ENCODE results near the gene PTTG1IP.
"Not testable (repeated sequence)": the region's sequence is repeated elsewhere in the genome, so short reads cannot be mapped to it uniquely, and the experiment has no call there.

Gene PTTG1IP

GRCh38 chr21:44887126-44887806 is 13.8 kb upstream of the PTTG1IP start:
- 89% methylated on average over 11 of the region's 11 CpGs for WGBS
- H3K36me3 ChIP-seq (ENCODE audit: insufficient read depth, low read length) = no peaks in the 10 kb centered on the region
- no peak overlapping the region for H3K9ac ChIP-seq (ENCODE audit: low read depth, low read length)
- H3K27ac ChIP-seq (ENCODE audit: low read depth, low read length) = no peak overlapping the region
- H3K4me3 ChIP-seq (ENCODE audit: low read length) = no peak overlapping the region
- H3K4me1 ChIP-seq (ENCODE audit: insufficient read depth, low read length) = no peaks in the 10 kb centered on the region
- 0 out of 2 replicates have a peak, but pooled peaks cover 2% of the 10 kb centered on the region for H3K27me3 ChIP-seq (ENCODE audit: insufficient read depth, low read length)
- H3K9me3 ChIP-seq (ENCODE audit: insufficient read depth, low read depth, low read length) = no peaks in the 10 kb centered on the region

GRCh38 chr21:44886113-44887075 is 12.9 kb upstream of the PTTG1IP start:
- Histone ChIP-seq H3K9ac (ENCODE audit: low read depth, low read length) (no peak overlapping the region), H3K4me1 (ENCODE audit: insufficient read depth, low read length) (no peaks in the 10 kb centered on the region)
- WGBS = 93% methylated on average over 44 of the region's 44 CpGs

GRCh38 chr21:44885615-44886014 is 12.1 kb upstream of the PTTG1IP start:
- Histone ChIP-seq H3K27me3 (ENCODE audit: insufficient read depth, low read length) (no peaks in the 10 kb centered on the region), H3K4me1 (ENCODE audit: insufficient read depth, low read length) (no peaks in the 10 kb centered on the region), H3K27ac (ENCODE audit: low read depth, low read length) (no peak overlapping the region), H3K9ac (ENCODE audit: low read depth, low read length) (no peak overlapping the region), H3K4me3 (ENCODE audit: low read length) (no peak overlapping the region), H3K36me3 (ENCODE audit: insufficient read depth, low read length) (no peaks in the 10 kb centered on the region), H3K9me3 (ENCODE audit: insufficient read depth, low read depth, low read length) (no peaks in the 10 kb centered on the region)
- WGBS = 88% methylated on average over 10 of the region's 11 CpGs

More at GRCh38 chr21:44886113-44887075, 12.9 kb upstream of the PTTG1IP start:
- H3K36me3 ChIP-seq (ENCODE audit: insufficient read depth, low read length) = no peaks in the 10 kb centered on the region
- H3K4me3 ChIP-seq (ENCODE audit: low read length) = no peak overlapping the region
- H3K9me3 ChIP-seq (ENCODE audit: insufficient read depth, low read depth, low read length) = no peaks in the 10 kb centered on the region
- H3K27ac ChIP-seq (ENCODE audit: low read depth, low read length) = no peak overlapping the region
- no peaks in the 10 kb centered on the region for H3K27me3 ChIP-seq (ENCODE audit: insufficient read depth, low read length)

- Histone ChIP-seq H3K4me1 (ENCODE audit: insufficient read depth, low read length) (no peaks in the 10 kb centered on the region), H3K9ac (ENCODE audit: low read depth, low read length) (no peak overlapping the region), H3K27me3 (ENCODE audit: insufficient read depth, low read length) (no peaks in the 10 kb centered on the region), H3K4me3 (ENCODE audit: low read length) (no peak overlapping the region), H3K9me3 (ENCODE audit: insufficient read depth, low read depth, low read length) (no peaks in the 10 kb centered on the region), H3K36me3 (ENCODE audit: insufficient read depth, low read length) (no peaks in the 10 kb centered on the region), H3K27ac (ENCODE audit: low read depth, low read length) (no peak overlapping the region)
- 86% methylated on average over 7 of the region's 7 CpGs for WGBS
Measured at GRCh38 chr21:44884097-44884496, 10.6 kb upstream of the PTTG1IP start.

GRCh38 chr21:44883250-44883649 is 9.8 kb upstream of the PTTG1IP start:
- no peaks in the 10 kb centered on the region for H3K4me1 ChIP-seq (ENCODE audit: insufficient read depth, low read length)
- WGBS = 93% methylated on average over 11 of the region's 11 CpGs
- H3K9ac ChIP-seq (ENCODE audit: low read depth, low read length) = no peak overlapping the region
- H3K27ac ChIP-seq (ENCODE audit: low read depth, low read length) = no peak overlapping the region
- H3K36me3 ChIP-seq (ENCODE audit: insufficient read depth, low read length) = no peaks in the 10 kb centered on the region
- no peaks in the 10 kb centered on the region for H3K9me3 ChIP-seq (ENCODE audit: insufficient read depth, low read depth, low read length)
- no peaks in the 10 kb centered on the region for H3K27me3 ChIP-seq (ENCODE audit: insufficient read depth, low read length)
- H3K4me3 ChIP-seq (ENCODE audit: low read length) = no peak overlapping the region

GRCh38 chr21:44881198-44881872 is 7.8 kb upstream of the PTTG1IP start:
- 87% methylated on average over 6 of the region's 6 CpGs for WGBS
- H3K4me3 ChIP-seq (ENCODE audit: low read length) = no peak overlapping the region
- no peaks in the 10 kb centered on the region for H3K36me3 ChIP-seq (ENCODE audit: insufficient read depth, low read length)
- H3K27me3 ChIP-seq (ENCODE audit: insufficient read depth, low read length) = peaks cover 5% of the 10 kb centered on the region
- H3K9ac ChIP-seq (ENCODE audit: low read depth, low read length) = no peak overlapping the region
- H3K4me1 ChIP-seq (ENCODE audit: insufficient read depth, low read length) = no peaks in the 10 kb centered on the region
- H3K27ac ChIP-seq (ENCODE audit: low read depth, low read length) = no peak overlapping the region
- no peaks in the 10 kb centered on the region for H3K9me3 ChIP-seq (ENCODE audit: insufficient read depth, low read depth, low read length)

- Histone ChIP-seq H3K9me3 (ENCODE audit: insufficient read depth, low read depth, low read length) (no peaks in the 10 kb centered on the region), H3K4me3 (ENCODE audit: low read length) (no peak overlapping the region), H3K4me1 (ENCODE audit: insufficient read depth, low read length) (peaks cover under 1% of the 10 kb centered on the region; the same call in 1 of the 2 replicates), H3K9ac (ENCODE audit: low read depth, low read length) (no peak overlapping the region), H3K27me3 (ENCODE audit: insufficient read depth, low read length) (peaks cover 11% of the 10 kb centered on the region), H3K27ac (ENCODE audit: low read depth, low read length) (no peak overlapping the region), H3K36me3 (ENCODE audit: insufficient read depth, low read length) (no peaks in the 10 kb centered on the region)
- 80% methylated on average over 8 of the region's 8 CpGs for whole genome bisulfite sequencing
Measured at GRCh38 chr21:44880405-44881197, 7.1 kb upstream of the PTTG1IP start.

- not testable (repeated sequence) for H3K4me1 ChIP-seq (ENCODE audit: insufficient read depth, low read length); H3K27ac ChIP-seq (ENCODE audit: low read depth, low read length); H3K9me3 ChIP-seq (ENCODE audit: insufficient read depth, low read depth, low read length); H3K4me3 ChIP-seq (ENCODE audit: low read length); H3K9ac ChIP-seq (ENCODE audit: low read depth, low read length); H3K36me3 ChIP-seq (ENCODE audit: insufficient read depth, low read length)
- H3K27me3 ChIP-seq (ENCODE audit: insufficient read depth, low read length) = peaks cover 24% of the 10 kb centered on the region
- 95% methylated on average over 8 of the region's 8 CpGs for WGBS
Measured at GRCh38 chr21:44879238-44879637, 5.7 kb upstream of the PTTG1IP start.

GRCh38 chr21:44878053-44878982 is 4.8 kb upstream of the PTTG1IP start:
- peaks cover 27% of the 10 kb centered on the region for H3K27me3 ChIP-seq (ENCODE audit: insufficient read depth, low read length)
- peaks cover 6% of the 10 kb centered on the region; the same call in 1 of the 2 replicates for H3K4me1 ChIP-seq (ENCODE audit: insufficient read depth, low read length)
- no peaks in the 10 kb centered on the region for H3K36me3 ChIP-seq (ENCODE audit: insufficient read depth, low read length)
- H3K9me3 ChIP-seq (ENCODE audit: insufficient read depth, low read depth, low read length) = no peaks in the 10 kb centered on the region
- H3K9ac ChIP-seq (ENCODE audit: low read depth, low read length) = no peak overlapping the region
- no peak overlapping the region for H3K27ac ChIP-seq (ENCODE audit: low read depth, low read length)
- 92% methylated on average over 13 of the region's 13 CpGs for WGBS
- H3K4me3 ChIP-seq (ENCODE audit: low read length) = no peak overlapping the region
